Stimulated activated CD4-positive, alpha-beta T cell treated with anti-CD3 and anti-CD28 coated beads, Interleukin-4, amount 100 ng/mL, for 4 hours (primary cell): Measurements from ENCODE around the gene SPPL3.

ENCODE experiments used
- DNase-seq, 2 experiments: peaks; one replicate each; pipeline ENCODE4 v3.0.0-alpha.2; 2020

The SPPL3 gene

DNA sequence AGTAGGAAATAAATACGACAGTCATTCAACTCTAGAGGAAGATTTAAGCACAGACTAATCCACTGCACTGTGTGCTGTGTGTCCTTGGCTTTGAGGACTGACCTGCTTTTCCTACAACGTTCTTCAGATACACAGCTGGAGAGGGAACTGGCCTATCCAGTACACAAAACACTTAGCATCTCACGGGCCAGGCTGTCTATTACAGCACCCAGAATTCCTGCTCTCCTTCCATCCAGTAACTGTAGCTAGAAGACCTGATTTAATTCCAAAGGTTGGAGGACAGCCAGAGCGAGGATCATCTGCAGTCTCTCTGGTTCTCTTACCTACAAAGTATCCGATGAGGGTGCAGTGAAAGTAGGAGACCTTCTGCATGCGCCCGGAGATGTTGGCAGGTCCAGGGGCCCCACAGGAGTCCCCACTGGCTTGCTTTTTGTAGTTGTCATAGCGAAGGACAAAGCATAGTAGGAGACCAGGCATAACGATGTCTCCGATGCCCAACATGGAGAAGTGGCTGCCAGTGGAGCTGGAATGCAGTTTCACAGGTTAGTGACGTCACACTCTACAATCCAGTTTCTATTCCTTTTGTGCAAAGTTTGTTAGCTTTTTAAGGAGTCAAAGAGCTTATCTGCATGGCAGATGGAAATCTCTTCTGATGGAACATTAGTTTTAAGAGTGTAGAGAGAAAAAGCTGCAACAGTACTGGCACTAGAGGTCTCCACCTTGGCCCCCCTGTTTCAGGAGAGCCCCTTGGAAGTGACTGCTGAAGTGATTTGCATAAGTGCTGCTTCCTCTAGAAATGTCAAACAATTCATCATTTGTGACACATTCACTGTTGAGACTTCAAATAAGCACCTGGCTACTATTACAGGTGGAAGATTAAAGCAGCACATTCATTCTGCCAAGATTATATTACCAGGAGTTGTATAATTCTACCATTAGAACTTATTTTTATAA lies 136.8 kb downstream of the SPPL3 start:
- no peak for DNase-seq

DNA sequence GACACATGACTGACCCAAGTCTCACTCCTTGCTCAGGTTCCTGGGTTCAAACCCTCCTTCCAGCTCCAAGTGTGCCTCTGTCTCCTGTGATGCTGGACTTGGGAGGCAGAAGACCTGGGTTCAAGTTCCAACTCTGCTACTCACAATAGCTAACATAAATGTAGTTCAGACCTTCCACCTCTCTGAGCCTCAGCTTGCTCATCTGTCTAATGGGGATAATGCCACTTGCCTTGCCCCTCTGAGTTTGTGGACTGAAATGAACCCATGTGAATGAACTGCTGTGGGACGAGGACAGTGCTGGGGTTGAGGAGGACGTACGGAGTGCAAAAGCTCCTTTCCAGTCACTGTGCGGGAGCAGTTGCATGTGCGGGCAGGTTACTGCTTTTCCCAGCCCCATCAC lies 137.6 kb downstream of the SPPL3 start:
- no peak for DNase-seq

DNA sequence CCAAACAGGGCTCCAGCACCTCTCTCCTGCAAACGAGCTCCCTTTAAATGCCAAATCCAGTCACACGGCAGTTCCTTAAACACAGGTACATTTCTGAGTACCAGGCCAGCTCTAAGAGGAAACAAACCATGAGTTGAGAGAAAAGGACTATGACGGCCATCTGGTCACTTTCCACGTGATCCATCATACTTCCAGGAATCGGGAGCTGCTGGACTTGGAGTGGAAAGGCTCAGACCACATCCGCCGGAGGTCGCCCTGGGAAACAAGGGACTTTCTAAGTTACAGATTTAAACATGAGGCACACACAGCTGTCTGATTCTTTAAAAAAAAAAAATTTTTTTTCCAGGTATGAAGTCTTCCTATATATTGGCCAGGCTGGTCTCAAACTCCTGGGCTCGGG lies 139.3 kb downstream of the SPPL3 start:
- no peak for DNase-seq

DNA sequence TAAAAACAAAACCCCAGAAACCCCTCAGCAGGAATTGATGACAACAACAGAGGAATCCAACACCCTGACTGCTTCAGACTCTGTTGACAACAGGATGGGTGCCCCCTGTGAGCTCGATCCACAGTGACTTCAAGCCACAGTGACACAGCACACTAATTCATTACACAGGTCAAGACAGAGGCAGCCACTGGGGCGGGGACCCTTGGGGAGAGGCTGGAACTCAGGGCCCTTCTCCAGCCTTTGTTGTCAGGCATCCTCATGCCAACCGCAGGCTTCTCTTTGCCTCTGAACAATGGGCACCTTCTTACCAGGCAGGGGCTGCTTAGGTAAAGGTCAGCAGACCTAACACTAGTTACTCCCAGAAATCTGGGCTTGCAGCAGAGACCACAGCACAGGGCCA lies 140.9 kb downstream of the SPPL3 start:
- DNase-seq, result no peak

DNA sequence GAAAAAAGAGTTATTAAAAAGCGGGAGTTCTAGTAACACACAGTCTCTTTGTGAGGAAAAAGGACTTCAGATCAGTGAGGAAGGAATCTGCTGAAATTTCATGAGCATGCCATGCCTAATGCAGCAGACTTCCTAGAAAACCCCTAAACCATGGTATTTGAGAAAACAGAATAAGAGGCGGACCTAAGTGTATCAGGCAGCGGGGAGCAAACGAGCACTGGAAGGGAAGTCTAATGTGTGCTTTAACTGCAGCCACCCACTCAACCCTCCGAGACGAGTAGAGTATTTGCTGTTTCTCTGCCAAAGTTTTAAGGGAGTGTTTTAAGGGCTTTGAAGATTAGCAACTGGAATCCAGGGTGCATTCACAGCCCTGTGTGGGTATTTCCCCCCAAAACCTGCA lies 142.1 kb downstream of the SPPL3 start:
- DNase-seq, result no peak

DNA sequence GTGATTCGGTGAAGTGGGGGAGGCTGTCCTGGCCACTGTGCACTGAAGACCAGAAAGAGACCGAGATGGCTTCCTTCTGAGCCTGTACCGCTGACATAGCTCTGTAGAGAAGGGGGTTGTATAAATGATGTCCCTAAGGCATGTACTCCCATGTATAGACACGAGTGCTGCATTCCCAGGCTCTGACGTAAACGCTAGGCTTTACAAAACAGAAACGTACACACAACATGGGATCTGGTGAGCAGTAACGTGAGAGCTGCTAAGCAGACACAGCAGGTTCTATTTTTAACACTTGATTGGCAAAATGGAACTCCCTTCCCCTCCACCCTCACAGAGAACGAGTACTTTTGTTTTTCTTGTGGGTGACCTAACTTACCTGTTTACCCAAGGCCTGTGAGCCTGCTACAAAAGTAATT lies 142.6 kb downstream of the SPPL3 start:
- no peak for DNase-seq

DNA sequence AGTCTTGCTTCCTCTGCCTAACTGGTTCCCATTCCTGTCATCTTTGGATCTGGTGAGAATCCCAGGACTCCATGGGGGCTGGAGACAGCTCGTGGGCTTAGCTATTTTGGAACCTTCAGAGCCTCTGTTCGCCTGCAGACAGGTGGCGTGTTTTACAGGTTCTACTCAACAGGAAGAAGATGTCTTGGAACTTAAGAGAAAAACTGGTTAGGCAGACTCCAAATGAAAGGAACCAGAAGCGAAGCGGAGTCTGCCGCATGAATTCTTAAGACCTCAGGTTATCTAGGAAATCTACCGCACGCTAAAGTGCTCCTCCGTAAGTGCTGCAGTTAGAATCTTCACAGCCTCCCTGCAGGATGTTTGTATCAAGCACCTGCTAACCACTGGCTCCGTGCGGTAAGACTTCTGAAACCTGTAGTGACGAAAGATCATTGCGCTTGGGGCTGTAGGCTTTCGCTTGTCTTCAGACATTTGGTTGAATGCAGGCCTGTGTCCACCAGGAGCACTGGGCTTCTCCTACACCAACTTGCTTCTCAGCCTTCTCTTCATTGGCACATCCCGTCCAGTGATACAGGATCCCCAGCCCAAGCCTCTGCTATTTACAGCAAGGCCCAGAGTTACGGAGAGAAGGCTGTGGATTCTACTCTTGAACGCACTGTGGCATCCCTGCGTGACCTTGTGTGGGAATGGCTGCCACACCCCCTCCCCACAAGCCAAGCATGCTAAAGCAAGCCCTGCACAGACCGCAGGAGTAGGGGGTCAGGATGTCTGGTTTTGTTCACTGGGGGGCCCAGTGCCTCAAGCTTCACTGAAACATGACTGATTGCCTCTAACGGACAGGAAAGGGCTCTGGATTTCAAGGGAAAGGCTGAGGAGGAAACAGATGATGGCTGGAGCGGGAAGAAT lies 143.6 kb downstream of the SPPL3 start:
- no peak for DNase-seq

DNA sequence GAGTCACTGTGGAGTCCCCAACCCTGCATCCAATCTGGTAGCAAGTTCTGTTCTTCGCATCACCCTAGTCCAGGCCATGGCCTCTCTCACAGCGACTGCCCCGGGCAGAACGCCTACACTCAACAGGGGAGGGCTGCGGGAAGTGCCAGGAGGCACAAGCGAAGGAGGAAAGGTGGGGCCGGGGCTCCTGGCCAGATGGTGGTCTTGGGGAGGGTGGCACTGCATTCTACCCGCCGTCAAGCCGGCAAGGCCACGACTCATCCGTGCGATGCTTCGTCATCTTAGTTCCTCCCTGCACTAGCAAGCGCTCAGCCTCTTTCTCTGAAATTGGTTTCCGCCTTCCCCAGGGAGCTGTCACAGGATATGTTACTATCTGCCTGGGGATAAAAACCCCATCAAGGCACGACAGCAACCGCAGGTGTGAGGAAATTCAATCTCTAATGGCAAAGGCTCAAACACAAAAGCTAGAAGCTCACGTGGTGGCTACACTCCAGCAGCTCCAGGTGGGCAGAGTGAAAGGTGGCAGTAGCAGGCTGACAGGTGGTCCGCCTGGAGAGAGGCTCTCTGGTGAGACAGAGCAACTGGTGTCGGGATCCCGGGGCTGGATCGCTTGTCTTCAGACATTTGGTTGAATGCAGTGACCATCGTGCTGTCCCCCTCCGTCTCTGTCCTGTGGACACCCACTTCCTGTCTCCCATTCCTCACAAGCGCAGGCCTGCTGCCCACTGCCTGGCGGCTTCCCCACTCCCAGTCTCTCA lies 144.4 kb downstream of the SPPL3 start:
- no peak for DNase-seq

DNA sequence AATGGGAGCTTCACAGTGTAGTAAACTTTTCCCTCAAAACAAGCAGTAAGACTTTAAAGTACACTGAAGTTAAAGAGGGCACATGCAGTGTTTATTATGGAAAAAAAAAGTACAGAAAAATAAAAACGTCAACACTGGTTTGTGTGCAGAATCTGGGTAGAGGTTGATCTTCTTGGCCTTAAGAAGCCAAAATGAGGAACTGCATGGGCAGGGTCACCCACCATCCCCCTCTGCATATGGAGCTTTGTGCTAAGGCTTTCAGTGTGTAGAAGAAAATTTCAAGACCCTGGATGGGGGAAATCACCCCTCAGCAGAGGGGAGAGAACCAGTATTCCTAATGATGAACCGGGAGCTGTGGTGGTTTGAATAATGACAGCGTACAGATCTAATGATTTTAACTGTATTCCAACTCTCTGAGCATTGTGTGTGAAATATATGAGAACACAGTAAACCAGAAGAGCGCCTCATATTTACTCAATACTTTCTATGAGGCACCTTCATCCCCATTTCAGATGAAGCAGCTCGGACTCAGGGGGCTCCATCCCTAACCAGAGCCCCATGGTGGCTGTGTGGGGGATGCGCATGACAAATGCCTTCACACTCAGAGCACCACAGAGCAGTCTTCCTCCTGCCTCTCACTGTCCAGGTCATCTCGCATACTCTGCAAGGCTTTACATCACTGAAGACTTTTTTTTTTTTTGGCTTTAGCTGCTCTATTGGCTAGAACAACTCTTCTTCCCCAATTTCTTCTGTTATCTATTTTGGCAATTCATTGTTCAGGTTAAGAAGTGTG lies 145.2 kb downstream of the SPPL3 start:
- no peak for DNase-seq

DNA sequence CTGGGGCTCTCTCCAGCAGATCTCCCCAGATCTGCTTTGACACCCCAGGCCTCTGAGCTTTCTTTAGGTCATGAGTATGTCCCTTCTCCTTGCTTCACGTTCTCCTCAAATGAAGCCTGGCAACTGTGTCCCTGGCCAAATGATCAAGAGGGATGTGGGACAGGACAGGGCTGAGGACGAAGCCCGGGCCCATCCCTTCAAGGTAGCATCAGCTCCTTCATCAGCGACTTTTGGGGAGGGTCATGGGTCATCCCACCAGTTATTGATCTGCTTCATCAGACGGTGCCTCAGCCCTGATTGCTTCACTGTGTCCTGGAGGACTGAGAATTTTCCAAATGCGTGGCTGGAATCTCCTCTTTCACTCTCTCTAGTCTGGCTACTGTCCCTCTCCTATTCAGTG lies 146.2 kb downstream of the SPPL3 start:
- no peak for DNase-seq

DNA sequence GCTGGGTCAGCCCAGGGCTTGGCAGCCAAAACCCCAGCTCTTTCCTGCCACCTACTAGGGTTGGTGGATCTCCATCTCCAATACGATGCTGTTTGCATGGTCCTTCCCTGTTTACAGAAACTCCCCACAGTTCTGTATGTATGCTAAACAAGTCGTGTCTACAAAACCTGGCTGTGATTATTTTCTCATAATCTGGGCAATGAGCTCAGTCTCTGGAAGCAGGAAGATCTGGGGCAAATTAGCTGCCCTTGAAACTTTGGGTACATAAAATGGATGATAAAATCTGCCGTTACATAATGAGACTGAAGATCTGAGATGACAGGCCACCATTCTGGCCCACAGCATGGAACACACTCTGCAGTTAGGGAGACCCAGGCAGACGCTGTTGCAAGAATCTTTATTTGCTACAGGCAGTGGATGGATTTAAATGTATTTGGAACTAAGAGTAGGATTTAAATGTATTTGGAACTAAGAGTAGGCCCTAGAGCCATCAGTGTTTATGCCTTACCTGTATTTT lies 146.9 kb downstream of the SPPL3 start:
- DNase-seq, result no peak

DNA sequence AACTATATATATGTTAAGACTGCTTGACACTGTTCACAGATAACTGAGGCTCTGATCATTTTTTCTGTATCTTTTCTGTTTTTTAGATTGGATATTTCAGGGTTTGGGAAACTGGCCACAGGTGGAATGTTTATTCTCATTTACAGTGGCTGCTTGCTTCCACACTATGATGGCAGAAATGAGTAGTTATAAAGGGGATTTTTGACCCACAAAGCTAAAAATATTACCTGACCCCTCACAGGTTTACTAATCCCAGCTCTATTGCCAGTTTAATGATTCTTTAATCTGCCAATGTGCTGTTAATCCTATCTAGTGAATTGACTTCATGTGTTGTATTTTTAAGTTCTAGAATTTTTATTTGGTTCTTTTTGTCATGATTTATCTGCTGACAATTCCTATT lies 148.9 kb downstream of the SPPL3 start:
- DNase-seq, result no peak

DNA sequence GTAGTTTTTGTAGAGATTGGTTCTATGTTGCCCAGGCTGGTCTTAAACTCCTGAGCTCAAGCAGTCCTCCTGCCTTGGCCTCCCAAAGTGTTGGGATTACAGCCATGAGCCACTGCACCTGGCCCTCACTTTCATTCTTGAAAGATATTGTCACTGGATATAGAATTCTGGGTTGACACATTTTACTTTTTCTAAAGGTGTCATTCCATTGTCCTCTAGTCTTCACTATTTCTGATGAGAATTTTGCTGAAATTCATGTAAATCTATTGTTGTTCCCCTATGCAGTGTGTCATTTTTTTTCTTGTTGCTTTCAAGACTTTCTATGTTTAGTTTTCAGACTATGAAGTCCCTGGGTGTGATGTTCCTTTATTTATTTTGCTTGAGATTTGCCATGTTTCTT lies 149.4 kb downstream of the SPPL3 start:
- DNase-seq, result no peak

DNA sequence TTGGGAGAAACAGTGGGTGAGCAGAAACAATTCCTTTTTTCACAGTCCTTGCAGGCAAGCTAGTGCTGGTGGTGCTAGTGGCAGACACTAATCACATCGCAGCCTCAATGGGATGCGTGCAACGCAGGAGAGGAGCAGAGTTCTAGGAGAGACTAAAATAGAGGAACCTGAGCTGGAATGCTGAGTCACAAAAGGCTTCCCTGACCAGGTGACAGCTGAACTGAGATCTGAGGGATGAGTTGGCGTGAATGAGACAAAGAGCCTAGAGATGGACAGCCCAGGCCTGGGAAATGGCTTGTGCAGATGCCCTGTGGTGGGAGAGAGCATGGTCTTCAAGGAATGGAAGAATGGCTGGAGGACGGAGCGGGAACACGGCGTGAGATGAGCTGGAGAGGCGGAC lies 152.8 kb downstream of the SPPL3 start:
- DNase-seq, result no peak

DNA sequence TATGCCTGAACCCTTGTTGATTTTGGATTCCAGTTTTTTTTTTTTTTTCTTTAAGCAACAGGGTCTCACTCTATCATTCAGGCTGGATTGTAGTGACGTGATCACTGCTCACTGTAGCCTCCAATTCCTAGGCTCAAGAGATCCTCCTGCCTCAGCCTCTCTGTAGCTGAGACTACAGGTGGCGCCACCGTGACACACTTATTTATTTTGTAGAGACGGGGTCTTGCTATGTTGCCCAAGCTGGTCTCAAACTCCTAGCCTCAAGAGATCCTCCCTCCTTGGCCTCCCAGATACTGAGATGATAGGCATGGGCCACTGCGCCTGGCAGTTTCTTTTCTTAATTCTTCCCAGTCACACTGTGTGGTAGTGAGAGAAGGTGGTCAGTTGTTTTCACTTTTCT lies 153.4 kb downstream of the SPPL3 start:
- no peak for DNase-seq

DNA sequence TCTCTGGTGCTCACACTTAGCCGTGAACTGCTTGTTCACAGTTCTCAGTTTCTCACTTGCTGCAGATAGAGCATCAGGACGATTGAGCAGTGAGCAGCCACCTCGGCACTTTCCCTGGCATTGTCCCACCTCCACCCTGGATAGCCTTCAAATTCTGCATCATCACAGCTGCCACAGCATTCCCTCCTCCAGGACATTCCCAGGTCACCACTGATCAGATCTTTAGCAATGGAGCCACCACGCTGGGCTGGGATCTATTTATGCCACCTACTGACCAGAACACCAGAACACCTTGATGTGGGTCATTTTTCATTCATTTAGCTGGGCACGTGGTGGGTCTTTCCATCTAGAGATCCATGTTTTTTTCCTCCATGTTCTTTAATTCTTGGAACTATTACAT lies 154.9 kb downstream of the SPPL3 start:
- no peak for DNase-seq

DNA sequence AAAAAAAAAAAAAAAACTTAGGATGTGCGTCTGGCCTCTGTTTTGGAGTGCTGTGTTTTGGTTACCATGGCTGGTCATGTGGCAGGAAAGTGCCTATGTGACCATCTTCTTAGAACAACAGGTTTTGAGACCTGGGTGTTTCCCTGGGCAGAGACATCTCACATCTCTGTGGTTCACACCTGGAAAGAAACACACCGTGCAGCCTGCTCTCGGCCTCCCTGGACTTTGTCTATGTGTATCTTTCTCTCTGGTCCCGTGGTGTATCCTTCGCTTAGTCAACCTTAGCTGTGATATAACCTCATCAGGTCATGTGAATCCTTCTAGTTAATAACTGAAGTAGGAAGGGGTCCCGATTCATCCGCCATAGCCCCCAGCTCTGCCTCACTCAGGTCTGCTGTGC lies 155.9 kb downstream of the SPPL3 start:
- no peak for DNase-seq

DNA sequence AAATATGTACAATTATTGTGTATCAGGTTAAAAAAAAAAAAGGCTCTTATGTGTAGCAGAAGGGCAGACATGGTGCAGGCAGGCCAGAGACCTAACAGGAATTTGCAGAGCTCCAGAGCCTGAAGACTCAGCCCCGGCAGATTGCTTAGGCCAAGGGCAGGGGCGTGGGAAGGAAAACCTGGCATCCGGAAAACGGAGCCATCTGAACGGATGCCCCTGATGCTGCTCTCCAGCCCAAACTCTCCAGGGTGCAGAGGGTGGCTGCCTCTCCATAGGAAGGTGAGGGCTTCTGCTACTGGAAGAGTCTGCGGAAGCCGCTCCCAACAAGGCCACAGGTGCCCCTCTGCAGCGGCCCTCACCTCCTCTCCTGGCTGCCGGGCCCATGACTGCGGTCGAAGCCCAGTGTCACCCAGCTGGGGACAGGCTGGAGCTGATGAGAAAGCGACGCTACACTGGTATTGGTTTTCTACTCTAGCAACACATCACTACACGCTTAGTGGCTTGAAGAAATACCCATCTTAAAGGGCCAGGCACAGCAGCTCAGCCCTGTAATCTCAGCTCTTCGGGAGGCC lies 159.2 kb downstream of the SPPL3 start:
- no peak for DNase-seq

DNA sequence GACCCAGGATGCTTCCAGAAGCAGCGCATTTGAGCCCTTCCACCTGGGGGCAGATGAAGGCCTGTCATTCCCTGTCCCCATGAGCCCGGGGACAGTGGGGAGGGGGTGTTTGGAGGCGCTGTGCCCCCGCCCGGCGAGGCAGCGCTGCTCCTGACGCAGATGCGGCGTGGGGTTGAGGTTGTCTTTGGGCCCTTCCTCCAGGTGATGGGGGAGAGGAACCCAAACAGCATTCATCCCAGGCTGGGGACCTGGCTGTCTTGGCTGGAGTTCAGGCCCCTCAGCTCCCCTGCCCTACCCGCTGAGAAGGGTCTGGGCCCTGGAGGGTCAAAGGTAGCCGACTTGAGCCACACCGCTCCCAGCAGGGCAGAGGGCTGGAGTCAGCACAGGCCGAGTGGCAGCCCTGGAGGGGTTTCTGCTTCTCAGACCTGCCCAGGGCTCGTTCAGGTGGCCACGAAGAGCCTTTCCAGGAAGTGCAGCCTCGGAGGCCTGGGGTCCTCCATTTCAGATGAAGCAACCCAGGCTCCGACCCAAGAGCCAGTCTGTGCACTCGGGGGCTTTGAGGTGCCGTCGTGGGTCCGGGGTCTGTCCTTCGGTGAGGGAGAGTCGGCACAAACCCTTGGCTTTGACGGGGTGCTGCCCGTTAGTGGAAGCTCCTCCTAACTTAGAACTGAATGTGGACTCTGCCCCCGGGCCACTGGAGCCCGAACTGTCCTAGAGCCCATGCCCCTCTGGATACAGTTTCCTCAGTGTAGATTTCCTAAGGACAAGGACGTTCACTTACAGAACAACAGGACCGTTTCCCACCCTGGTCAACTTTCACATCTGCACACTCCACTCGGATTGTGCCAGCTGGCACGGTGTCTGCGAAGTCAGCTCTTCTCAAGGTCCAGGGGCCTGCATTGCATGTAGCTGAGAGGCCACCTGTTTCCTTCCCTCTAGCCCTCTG lies 162.4 kb downstream of the SPPL3 start:
- DNase-seq, result no peak

DNA sequence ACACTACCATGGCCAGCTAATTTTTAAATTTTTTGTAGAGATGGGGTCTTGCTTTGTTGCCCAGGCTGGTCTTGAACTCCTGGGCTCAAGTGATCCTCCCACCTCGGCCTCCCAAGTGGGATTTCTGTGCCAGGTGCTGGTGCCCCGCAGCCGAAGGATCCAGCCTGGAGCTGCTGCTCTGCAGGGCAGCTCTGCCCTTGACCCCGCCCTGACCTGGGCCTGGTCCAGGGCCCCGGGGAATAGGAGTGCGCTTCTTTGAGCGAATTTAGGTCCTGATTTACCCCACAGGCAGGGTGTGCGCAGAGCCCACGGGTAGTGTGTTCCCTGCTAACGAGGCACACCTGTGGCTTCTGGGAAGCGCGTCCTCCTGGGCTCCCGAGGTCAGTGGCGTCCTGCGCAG lies 163.3 kb downstream of the SPPL3 start:
- DNase-seq, result no peak
